LNCaP clone FGC (cell line): Measurements from ENCODE around the gene HES2.
A peak's percentile ranks its signal among the peaks of the same experiment; 100 is the strongest.

Source experiments
- DNase-seq: peaks from one replicate; pipeline ENCODE4 v3.0.0-alpha.2; 2011; ENCODE audit warnings: low read depth
- H3K4me3 ChIP-seq: 2 replicates; pipeline ENCODE4 v1.5.1; 2011; ENCODE audit warnings: mild to moderate bottlenecking, low read depth, low read length, control low read depth
- CTCF ChIP-seq: IDR thresholded peaks from 2 replicates; pipeline ENCODE4 v1.5.1; 2012; ENCODE audit warnings: mild to moderate bottlenecking; ENCODE audit not compliant: control insufficient read depth, insufficient read depth; ENCODE audit errors: extremely low read depth

HES2 gene

GRCh38 chr1:6419804-6420453 lies at the start of gene HES2:
HES2 (minus strand) TSS chr1:6419919; CDS start chr1:6419820, 99 bp downstream.
- peak within 1 kb of the TSS; percentile 48 for H3K4me3 ChIP-seq
- no peak for DNase-seq
- TF ChIP-seq CTCF: no peak

GRCh38 chr1:6468729-6469461 lies 49.2 kb upstream of the HES2 start:
- no peak for TF ChIP-seq CTCF
- no peak overlapping the region for H3K4me3 ChIP-seq
- DNase-seq: no peak

GRCh38 chr1:6467744-6468688 lies 48.3 kb upstream of the HES2 start:
- H3K4me3 ChIP-seq: no peak overlapping the region
- DNase-seq: no peak
- TF ChIP-seq CTCF: no peak

DNA sequence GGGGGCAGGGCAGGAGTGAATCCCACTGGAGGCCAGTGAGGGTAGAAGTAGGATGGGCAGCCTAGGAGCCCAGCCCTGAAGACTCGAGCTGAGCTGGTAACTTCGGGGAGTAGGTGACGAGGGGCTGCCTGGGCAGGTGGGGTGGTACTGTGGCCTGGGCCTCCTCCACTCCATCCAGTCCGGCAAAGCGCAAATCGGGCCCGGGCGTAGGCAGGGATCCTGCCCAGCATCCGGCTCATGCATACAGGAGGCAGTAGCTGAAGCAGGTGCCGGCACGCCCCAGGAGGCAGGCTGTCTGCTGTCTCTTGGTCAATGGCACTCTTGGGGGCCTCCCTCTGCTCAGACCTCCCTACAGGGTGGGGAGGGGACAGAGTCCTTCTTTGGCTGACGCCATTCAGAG lies 47.5 kb upstream of the HES2 start:
- no peak for DNase-seq
- no peak overlapping the region for H3K4me3 ChIP-seq
- no peak for TF ChIP-seq CTCF

- DNase-seq: no peak
- no peak for TF ChIP-seq CTCF
- H3K4me3 ChIP-seq: no peak overlapping the region
These were observed 47.0 kb upstream of the HES2 start for GRCh38 chr1:6466751-6467150.

GRCh38 chr1:6466023-6466422 lies 46.3 kb upstream of the HES2 start, which contains the start of gene TNFRSF25:
TNFRSF25 (minus strand) TSS chr1:6466173; CDS start chr1:6466107, 66 bp downstream.
- H3K4me3 ChIP-seq: no peak within 1 kb of the TSS
- DNase-seq: no peak
- no peak for TF ChIP-seq CTCF
